ENCODE measurements around the gene SLC6A18.
"Not testable (repeated sequence)": the region's sequence is repeated elsewhere in the genome, so short reads cannot be mapped to it uniquely, and the experiment has no call there.

SLC6A18 gene

GRCh38 chr5:1217596-1218206, 7.5 kb upstream of the SLC6A18 start:
- DNase-seq, result no peak

DNA sequence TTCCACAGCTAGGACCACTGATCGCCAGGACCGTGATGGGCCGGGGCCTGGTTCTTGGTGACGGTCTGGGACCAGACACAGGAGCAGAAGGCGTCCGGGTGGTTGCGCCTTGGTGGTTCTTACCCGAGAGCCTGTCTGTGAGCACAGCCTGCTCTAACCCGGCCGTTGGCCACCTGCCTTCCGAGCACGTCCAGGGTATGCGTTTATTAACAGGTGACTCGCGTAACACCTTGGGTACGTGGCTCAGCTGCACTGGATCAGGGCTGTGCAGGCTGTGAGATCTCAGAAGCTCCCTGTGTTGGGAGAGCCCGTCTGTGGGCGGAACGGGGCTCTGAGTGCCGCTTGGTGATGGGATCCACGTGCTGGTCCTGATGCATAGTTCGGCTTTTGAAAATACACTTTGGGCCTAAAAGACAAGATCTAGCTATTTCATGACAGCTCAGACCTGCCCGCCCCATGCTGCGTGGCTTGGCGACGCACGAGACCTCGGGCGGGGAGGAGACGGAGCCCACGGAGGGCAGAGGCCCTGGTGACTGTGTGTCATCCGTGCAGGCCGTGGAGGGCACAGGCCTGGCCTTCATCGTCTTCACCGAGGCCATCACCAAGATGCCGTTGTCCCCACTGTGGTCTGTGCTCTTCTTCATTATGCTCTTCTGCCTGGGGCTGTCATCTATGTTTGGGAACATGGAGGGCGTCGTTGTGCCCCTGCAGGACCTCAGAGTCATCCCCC, 6.7 kb upstream of the SLC6A18 start:
- no peak for DNase-seq

GRCh38 chr5:1219098-1219767, 5.9 kb upstream of the SLC6A18 start:
- DNase-seq, result no peak

GRCh38 chr5:1219768-1220100, 5.4 kb upstream of the SLC6A18 start:
- DNase-seq, result no peak

DNA sequence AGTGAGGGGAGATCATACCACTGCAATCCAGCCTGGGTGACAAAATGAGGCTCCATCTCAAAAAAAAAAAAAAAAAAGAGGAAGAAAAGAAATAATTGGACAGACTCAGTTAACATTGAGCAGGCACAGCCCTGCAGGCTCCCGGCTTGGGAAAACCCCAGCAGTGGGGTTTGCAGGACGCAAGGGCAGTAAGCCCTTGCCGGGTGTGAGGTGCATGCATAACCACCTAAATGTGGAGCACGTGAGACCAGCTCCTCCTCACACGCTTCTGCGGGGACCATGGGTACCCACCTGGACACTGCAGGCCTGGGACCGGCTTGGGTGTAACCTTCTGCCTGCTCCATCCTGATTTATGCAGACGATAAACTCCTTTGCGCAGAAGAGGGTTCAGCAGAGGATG, 4.8 kb upstream of the SLC6A18 start:
- no peak for DNase-seq

GRCh38 chr5:1220831-1221230, 4.3 kb upstream of the SLC6A18 start:
- DNase-seq, result no peak

DNA sequence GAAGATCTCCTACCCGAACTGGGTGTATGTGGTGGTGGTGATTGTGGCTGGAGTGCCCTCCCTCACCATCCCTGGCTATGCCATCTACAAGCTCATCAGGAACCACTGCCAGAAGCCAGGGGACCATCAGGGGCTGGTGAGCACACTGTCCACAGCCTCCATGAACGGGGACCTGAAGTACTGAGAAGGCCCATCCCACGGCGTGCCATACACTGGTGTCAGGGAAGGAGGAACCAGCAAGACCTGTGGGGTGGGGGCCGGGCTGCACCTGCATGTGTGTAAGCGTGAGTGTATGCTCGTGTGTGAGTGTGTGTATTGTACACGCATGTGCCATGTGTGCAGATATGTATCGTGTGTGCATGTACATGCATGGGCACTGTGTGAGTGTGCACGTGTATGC, 3.5 kb upstream of the SLC6A18 start:
- DNase-seq, result no peak

GRCh38 chr5:1222147-1222546, 3.0 kb upstream of the SLC6A18 start:
- no peak for DNase-seq

DNA sequence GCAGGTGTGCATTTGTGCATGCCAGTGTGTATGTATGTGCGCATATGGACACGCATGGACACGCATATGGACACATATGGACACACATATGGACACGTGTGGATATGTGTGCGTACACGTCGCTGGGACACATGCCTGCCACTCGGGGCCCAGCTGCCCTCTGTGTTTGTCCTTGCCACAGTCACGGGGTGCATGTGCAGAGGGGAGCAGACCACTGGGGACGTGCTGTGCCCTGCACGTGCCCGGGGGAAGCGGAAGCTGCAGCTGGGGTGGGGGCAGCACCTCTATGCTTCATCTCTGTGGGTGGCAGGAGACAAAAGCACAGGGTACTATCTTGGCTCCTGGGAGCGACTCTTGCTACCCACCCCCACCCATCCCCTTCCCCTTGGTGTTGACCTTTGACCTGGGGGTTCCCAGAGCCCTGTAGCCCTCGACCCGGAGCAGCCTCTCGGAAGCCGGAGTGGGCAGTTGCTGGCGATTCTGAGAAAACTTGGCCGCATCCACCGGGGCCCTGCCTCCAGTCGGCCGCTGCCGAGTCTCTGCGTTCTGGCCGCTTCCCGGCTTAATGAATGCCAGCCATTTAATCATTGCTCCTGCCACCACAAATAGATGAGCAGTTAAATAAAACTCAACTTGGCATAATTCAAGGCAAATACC, 2.4 kb upstream of the SLC6A18 start:
- DNase-seq, result no peak

DNA sequence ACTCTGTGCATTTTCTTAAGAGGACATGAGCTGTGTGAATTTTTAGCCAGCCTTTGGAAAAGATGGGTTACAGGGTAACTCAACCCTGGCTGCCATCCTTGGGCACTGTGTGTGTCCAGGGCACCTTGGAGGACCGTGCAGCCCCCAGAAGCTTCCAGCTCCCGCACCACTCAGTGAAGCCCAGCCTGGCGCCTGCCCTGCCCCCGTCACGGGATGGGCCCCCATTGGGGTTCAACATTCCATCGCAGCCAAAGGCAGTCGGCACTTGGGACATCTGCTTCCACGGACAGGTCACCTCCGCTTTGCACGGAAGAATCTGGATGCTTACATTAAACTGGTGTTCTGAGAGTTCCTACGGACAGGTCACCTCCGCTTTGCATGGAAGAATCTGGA, 1.9 kb upstream of the SLC6A18 start:
- no peak for DNase-seq

GRCh38 chr5:1224631-1225030, 550 bp upstream of the SLC6A18 start:
- DNase-seq, result no peak

- no peak for DNase-seq
Observed at GRCh38 chr5:1226231-1226630, 1.1 kb downstream of the SLC6A18 start.

DNA sequence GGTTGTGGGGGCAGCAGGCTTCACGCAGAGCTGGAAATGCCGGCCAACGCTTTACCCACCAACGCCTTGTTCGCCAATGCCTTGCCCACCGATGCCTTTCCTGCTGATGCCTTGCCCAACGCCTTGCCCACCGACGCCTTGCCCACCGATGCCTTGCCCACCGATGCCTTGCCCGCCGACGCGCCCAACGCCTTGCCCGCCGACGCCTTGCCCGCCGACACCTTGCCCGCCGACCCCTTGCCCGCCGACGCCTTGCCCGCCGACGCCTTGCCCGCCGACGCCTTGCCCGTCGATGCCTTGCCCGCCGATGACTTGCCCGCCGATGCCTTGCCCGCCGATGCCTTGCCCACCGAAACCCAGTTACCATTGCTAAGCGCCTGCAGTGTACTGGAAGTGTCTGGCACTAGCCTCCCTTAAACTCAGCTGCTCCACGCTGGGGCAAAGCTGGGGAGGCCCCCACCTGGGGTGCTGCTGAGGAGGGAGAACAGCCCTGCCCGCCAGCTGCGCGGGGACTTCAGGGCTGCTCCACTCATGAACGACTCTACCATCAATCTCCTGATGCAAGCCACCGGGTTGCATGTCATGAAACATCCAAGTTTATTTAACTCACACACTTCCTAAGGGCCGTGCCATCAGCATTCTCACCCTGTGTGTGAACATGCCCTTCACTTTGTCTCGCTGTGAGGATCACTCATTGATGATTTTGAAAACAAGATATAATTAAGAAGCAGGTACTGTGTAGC, 1.8 kb downstream of the SLC6A18 start:
- no peak for DNase-seq

DNA sequence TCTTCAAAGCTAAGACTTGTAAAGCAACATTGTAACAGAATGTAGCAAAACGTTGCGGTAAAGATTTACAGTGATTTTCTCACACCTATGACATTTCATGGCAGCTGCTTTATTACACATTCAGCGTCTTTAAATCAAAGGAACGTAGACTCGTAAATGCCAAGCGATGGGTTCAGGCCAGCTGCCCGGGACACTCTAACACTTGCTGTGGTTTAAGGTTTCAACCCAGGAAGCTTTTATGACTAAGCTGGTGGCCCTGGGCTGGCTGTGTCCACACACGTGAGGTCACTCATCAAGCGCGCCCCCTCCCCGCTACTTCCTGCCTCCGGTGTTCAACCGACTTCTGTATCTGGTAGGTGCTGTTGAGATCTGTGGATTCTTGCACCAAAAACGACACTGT, 2.5 kb downstream of the SLC6A18 start:
- DNase-seq, result no peak

DNA sequence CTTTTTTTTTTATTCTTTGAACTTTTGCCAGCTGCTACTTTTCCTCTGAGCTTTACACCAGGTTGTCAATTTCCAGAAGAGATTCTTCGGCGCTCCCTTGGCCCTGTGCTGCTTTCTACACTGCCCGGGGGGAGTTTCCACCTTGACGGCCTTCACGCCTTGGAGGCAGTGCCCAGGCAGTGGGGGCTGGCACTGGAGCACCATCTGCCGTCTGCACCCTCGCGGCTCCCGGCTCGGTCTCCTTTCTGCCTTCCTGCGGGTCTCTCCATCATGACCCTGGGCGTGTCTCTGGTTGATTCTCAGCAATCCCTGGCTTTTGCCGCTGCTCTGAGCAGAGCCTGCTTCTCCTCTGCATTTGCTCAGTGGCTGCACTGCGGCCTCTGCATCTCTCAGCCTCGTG, 2.9 kb downstream of the SLC6A18 start:
- DNase-seq, result no peak

GRCh38 chr5:1229023-1229422, 3.8 kb downstream of the SLC6A18 start:
- not testable (repeated sequence) for DNase-seq

DNA sequence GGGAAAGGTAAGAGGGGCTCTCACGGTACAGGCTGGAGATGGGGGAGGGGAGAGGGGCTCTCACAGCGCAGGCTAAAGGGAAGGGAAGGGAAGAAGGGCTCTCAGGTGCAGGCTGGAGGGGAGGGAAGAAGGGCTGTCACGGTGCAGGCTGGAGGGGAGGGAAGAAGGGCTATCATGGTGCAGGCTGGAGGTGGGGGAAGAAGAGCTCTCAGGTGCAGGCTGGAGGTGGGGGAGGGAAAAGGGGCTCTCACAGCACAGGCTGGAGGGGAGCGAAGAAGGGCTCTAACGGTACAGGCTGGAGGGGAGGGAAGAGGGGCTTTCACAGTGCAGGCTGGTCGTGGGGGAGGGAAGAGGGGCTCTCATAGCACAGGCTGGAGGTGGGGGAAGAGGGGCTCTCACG, 4.6 kb downstream of the SLC6A18 start:
- no peak for DNase-seq

DNA sequence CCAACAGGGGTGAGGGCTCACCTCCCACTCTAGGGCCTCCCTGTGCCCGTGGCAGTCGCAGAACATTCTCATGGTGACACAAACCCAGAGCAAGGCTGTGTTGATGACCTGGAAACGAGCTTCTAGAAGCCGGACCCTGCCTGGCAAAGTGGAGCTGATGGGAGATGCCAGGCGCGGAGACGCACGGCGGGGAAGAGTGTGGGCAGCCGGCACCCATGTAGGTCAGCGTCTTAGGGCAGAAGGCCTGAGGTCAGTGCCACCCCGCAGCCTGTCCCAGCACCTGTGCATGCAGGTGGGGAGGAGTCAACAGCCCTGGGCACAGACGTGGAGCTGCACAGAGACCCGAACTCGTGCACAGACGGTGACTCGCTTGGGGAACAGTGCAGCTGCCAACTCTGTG, 5.4 kb downstream of the SLC6A18 start:
- no peak for DNase-seq

DNA sequence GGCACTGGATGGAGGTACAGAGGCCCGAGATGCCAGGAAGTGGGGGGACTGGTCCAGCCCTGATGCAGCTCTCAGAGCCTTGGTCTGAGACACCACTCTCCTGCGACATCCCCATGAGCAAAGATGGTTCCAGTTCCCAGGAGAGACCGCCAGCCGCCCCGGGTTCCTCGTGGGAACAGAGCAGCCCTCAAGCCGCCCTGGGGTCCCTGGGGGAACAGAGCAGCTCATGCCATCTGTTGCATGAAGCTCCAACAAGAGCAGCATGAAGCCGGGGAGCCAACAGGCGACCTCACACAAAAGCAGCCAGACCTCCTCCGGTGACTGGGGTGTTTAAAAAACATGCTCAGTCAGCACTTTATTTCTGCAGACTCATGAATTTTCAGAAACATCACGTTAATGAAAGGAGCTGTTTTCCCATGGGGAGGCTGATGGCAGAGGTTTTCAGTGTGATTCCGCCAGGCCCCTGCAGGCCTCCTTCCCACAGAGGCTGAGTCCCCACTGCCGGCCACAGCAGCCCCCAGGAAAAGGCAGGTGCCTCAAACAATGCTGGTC, 6.2 kb downstream of the SLC6A18 start:
- DNase-seq, result no peak

- DNase-seq, result no peak
Observed at GRCh38 chr5:1232780-1233179, 7.6 kb downstream of the SLC6A18 start.

DNA sequence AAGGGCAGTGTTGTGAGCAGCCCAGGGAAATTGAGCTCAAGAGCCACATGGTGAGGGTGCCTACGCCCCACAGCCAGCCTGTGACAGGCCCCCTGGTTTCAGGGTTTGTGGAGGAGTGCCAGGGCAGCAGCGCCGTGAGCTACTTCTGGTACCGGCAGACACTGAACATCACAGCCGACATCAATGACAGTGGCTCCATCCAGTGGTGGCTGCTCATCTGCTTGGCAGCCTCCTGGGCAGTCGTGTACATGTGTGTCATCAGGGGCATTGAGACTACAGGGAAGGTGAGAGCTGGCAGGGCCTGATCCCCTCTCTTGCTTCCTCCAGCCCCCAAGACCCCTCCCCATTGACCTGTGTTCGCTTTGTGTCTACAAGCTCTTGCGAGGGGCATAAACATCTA, 10.2 kb downstream of the SLC6A18 start:
- no peak for DNase-seq

- no peak for DNase-seq
Observed at GRCh38 chr5:1235838-1236237, 10.7 kb downstream of the SLC6A18 start.

Data from fibroblast of skin of right quadriceps (primary cell).